Liver (tissue), 9 donors: ENCODE measurements around the gene TICAM2. TPM values are rescaled to one million over a fixed set of nuclear protein-coding genes. Genes with fewer than 3 reads are reported as not detected.

Experiments
- DNase-seq: peaks from one replicate; pipeline ENCODE4 v3.0.0-alpha.2; 2017; ENCODE audit warnings: low spot score
- H3K27ac ChIP-seq, 2 donors: one replicate each; pipeline ENCODE4 v1.7.0; 2013; ENCODE audit warnings: inconsistent platforms in 2 of 2, low read length in 2 of 2, control low read depth in 1 of 2, low read depth in 1 of 2, mild to moderate bottlenecking in 1 of 2
- H3K27me3 ChIP-seq, 4 donors: one replicate each; pipeline versions ENCODE4 v1.6.1 to v1.7.0; 2013; ENCODE audit warnings: low read length in 3 of 4, inconsistent platforms in 1 of 4, mild to moderate bottlenecking in 1 of 4, moderate library complexity in 1 of 4; ENCODE audit not compliant: control insufficient read depth in 4 of 4, insufficient read depth in 4 of 4
- H3K36me3 ChIP-seq, 4 donors: one replicate each; pipeline versions ENCODE4 v1.6.1 to v1.7.0; 2013; ENCODE audit warnings: low read length in 3 of 4, mild to moderate bottlenecking in 3 of 4, low read depth in 1 of 4, moderate library complexity in 1 of 4; ENCODE audit not compliant: control insufficient read depth in 4 of 4, insufficient read depth in 3 of 4
- H3K4me1 ChIP-seq, 4 donors: one replicate each; pipeline versions ENCODE4 v1.6.1 to v1.7.0; 2013; ENCODE audit warnings: low read length in 3 of 4, mild to moderate bottlenecking in 3 of 4, moderate library complexity in 1 of 4; ENCODE audit not compliant: control insufficient read depth in 4 of 4, insufficient read depth in 4 of 4
- H3K4me3 ChIP-seq, 3 donors: one replicate each; pipeline versions ENCODE4 v1.6.1 to v1.7.0; 2013; ENCODE audit warnings: low read length in 3 of 3, control low read depth in 1 of 3, low read depth in 1 of 3, mild to moderate bottlenecking in 1 of 3
- H3K9ac ChIP-seq, 2 donors: one replicate each; pipeline ENCODE4 v1.7.0; 2013; ENCODE audit warnings: low read length in 2 of 2, mild to moderate bottlenecking in 2 of 2, moderate library complexity in 2 of 2, control low read depth in 1 of 2, low read depth in 1 of 2
- H3K9me3 ChIP-seq, 4 donors: one replicate each; pipeline versions ENCODE4 v1.6.1 to v1.7.0; 2013; ENCODE audit warnings: low read length in 3 of 4; ENCODE audit not compliant: control insufficient read depth in 4 of 4
- ATF3 ChIP-seq: IDR thresholded peaks from 2 replicates; pipeline ENCODE4 v1.6.1; 2016; ENCODE audit warnings: antibody characterized with exemption
- CTCF ChIP-seq: fragments of 150-350 bp; IDR thresholded peaks from 2 replicates; pipeline ENCODE4 v1.5.1; 2017; ENCODE audit warnings: improper control_type of control experiment, low read depth, low read length; ENCODE audit not compliant: missing input control
- EGR1 ChIP-seq, 2 donors: IDR thresholded peaks; 2 replicates each; pipeline ENCODE4 v1.6.1; 2016 to 2018; ENCODE audit warnings: antibody characterized with exemption in 2 of 2, low read depth in 2 of 2
- FOXA1 ChIP-seq: IDR thresholded peaks from 2 replicates; pipeline ENCODE4 v1.6.1; 2016; ENCODE audit warnings: antibody characterized with exemption
- FOXA2 ChIP-seq: IDR thresholded peaks from 2 replicates; pipeline ENCODE4 v1.6.1; 2016; ENCODE audit warnings: antibody characterized with exemption
- GABPA ChIP-seq, 2 donors: IDR thresholded peaks in 1 of 2; conservative IDR thresholded peaks in 1 of 2; 2 replicates each; pipeline ENCODE4 v1.6.1; 2016; ENCODE audit warnings: antibody characterized with exemption in 2 of 2, mild to moderate bottlenecking in 1 of 2, moderate library complexity in 1 of 2
- HNF4A ChIP-seq, 2 donors: conservative IDR thresholded peaks; 2 replicates each; pipeline ENCODE4 v1.6.1; 2016; ENCODE audit warnings: antibody characterized with exemption in 2 of 2, mild to moderate bottlenecking in 2 of 2
- HNF4G ChIP-seq: IDR thresholded peaks from 2 replicates; pipeline ENCODE4 v1.6.1; 2016; ENCODE audit warnings: antibody characterized with exemption
- JUND ChIP-seq, 2 donors: IDR thresholded peaks; 2 replicates each; pipeline ENCODE4 v1.6.1; 2016; ENCODE audit warnings: antibody characterized with exemption in 2 of 2
- MAX ChIP-seq: IDR thresholded peaks from 2 replicates; pipeline ENCODE4 v1.6.1; 2016; ENCODE audit warnings: antibody characterized with exemption
- NR2F2 ChIP-seq: IDR thresholded peaks from 2 replicates; pipeline ENCODE4 v1.6.1; 2016; ENCODE audit warnings: antibody characterized with exemption
- RAD21 ChIP-seq, 2 donors: IDR thresholded peaks; 2 replicates each; pipeline ENCODE4 v1.6.1; 2016; ENCODE audit warnings: antibody characterized with exemption in 2 of 2, mild to moderate bottlenecking in 2 of 2
- REST ChIP-seq: IDR thresholded peaks from 2 replicates; pipeline ENCODE4 v1.6.1; 2016; ENCODE audit warnings: antibody characterized with exemption, mild to moderate bottlenecking
- RXRA ChIP-seq, 2 donors: IDR thresholded peaks; 2 replicates each; pipeline ENCODE4 v1.6.1; 2017 to 2018; ENCODE audit warnings: antibody characterized with exemption in 2 of 2, mild to moderate bottlenecking in 1 of 2
- SP1 ChIP-seq: IDR thresholded peaks from 2 replicates; pipeline ENCODE4 v1.6.1; 2018; ENCODE audit warnings: antibody characterized with exemption, mild to moderate bottlenecking
- TAF1 ChIP-seq: conservative IDR thresholded peaks from 2 replicates; pipeline ENCODE4 v1.6.1; 2016; ENCODE audit warnings: antibody characterized with exemption, mild to moderate bottlenecking
- YY1 ChIP-seq: IDR thresholded peaks from 2 replicates; pipeline ENCODE4 v1.6.1; 2016; ENCODE audit warnings: antibody characterized with exemption, mild to moderate bottlenecking
- ZBTB33 ChIP-seq: IDR thresholded peaks from 2 replicates; pipeline ENCODE4 v1.6.1; 2016; ENCODE audit warnings: antibody characterized with exemption
- WGBS: extraction: QIAGEN DNeasy Blood & Tissue Kit; methylation state at CpG from one replicate; pipeline ENCODE4 v1.1.7; 2013; 5-methylcytosine and 5-hydroxymethylcytosine counted together
- polyA plus RNA-seq, 2 donors: library from polyadenylated mRNA; stranded (reverse) in 1 of 2; unstranded in 1 of 2; fragments of 200-250 nt in 1 of 2; fragments of >200 nt in 1 of 2; fragmentation: Nextera tagmentation in 1 of 2; extraction: Ambion mirVana in 1 of 2; gene quantifications; one replicate each; pipeline versions ENCODE4 v1.2.1 to v1.2.3, GENCODE V29; 2013 to 2015
- total RNA-seq, 2 donors: library from RNA; depleted of rRNA; stranded (reverse); fragments of >200 nt; gene quantifications; one replicate each; pipeline ENCODE4 v1.2.3, GENCODE V29; 2014
- donor health status: healthy.
- donor health status: healthy.
- donor health status: healthy.
- donor health status: healthy.
- donor health status: healthy.

TICAM2 gene
- total and polyA plus RNA-seq, 4 donors = 0.50 to 1.5 (median 0.95) TPM

GRCh38 chr5:115583474-115583873, 18.8 kb downstream of the TICAM2 start:
- no peak overlapping the region for H3K4me3 ChIP-seq
- no peaks in the 10 kb centered on the region for H3K27me3 ChIP-seq
- no peak for TF ChIP-seq NR2F2
- H3K9ac ChIP-seq = no peak overlapping the region
- no peak overlapping the region for H3K27ac ChIP-seq
- peaks cover 0 to 3% (median 0%) of the 10 kb centered on the region in 4 donors for H3K36me3 ChIP-seq
- no peaks in the 10 kb centered on the region for H3K4me1 ChIP-seq
- no peaks in the 10 kb centered on the region for H3K9me3 ChIP-seq
- WGBS = 88% methylated on average over 3 of the region's 3 CpGs
- DNase-seq = no peak

GRCh38 chr5:115580941-115581340, 21.3 kb downstream of the TICAM2 start:
- Histone ChIP-seq H3K36me3 (peaks cover 0 to 3% (median 0%) of the 10 kb centered on the region in 4 donors), H3K27ac (no peak overlapping the region), H3K9ac (no peak overlapping the region), H3K9me3 (no peaks in the 10 kb centered on the region), H3K4me1 (no peaks in the 10 kb centered on the region), H3K27me3 (no peaks in the 10 kb centered on the region), H3K4me3 (no peak overlapping the region)
- WGBS = 97% methylated on average over 2 of the region's 2 CpGs
- TF ChIP-seq FOXA1 (no peak), ZBTB33 (no peak), RAD21 (IDR thresholded peaks at IDR 0.05) (no peak), TAF1 (no peak), HNF4A (conservative IDR thresholded peaks at IDR 0.05) (no peak), JUND (IDR thresholded peaks at IDR 0.05) (no peak), ATF3 (no peak), EGR1 (IDR thresholded peaks at IDR 0.05; ENCODE audit: low read depth in 2 of 2) (no peak), SP1 (no peak), FOXA2 (no peak), HNF4G (no peak), REST (no peak), GABPA (IDR thresholded peaks at IDR 0.05 in 1 of 2, conservative IDR thresholded peaks at IDR 0.05 in 1 of 2) (no peak), YY1 (no peak), MAX (no peak), CTCF (no peak), NR2F2 (no peak), RXRA (IDR thresholded peaks at IDR 0.05) (no peak)
- no peak for DNase-seq
